GM12872 (cell line): Measurements from ENCODE around the gene OSBPL6.

Experiments
- CTCF ChIP-seq: IDR thresholded peaks from 3 replicates; pipeline ENCODE4 v1.5.1; 2011; ENCODE audit warnings: low read depth, mild to moderate bottlenecking, low read length, moderate library complexity; ENCODE audit not compliant: insufficient read depth

The OSBPL6 gene

DNA sequence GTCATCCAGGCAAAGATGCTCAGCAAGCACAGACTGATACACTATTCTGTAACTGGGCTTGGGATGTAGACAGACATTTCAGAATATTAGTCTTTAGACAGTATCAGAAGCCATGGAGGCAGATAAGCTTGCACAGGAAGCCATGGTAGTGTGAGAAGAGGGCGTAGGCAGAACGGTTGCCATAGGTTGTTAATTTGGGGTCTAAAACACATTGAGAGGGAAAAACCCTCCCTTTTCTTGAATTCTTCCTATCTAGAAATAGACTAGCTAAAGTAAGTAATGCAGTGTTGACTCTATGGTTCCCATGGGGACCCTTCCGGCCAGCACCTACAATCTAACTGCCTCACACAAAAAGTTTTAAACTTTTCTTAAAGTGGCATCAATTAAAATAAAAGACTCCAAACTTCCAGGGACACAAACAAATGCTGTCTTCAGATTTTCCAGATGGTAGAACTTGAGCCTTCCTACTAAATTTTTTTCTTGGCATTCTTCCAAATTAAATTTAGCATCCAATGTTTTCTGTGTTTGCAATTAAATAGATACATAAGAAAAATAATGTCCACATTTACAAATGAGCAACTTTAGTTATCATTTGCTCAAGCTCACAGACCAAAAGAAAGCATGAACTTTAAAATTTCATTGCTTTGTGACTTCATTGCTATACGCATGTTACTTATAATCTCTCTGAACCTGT lies 254.8 kb downstream of the OSBPL6 start:
- no peak for TF ChIP-seq CTCF

GRCh38 chr2:178449700-178450523 lies 255.6 kb downstream of the OSBPL6 start:
- TF ChIP-seq CTCF: no peak

DNA sequence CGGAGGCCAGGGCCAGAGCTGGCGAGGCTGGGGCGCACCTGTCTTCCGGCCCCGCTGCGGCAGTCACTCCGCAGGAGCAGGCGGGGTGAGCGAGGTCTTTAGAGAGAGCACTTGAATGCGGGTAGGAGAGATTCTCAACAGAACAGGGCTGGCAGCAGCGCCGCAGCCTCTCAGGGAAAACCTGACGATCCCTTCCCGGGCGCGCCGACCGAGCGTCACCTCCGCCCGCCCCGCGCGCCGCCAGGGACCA lies 256.1 kb downstream of the OSBPL6 start:
- no peak for TF ChIP-seq CTCF

DNA sequence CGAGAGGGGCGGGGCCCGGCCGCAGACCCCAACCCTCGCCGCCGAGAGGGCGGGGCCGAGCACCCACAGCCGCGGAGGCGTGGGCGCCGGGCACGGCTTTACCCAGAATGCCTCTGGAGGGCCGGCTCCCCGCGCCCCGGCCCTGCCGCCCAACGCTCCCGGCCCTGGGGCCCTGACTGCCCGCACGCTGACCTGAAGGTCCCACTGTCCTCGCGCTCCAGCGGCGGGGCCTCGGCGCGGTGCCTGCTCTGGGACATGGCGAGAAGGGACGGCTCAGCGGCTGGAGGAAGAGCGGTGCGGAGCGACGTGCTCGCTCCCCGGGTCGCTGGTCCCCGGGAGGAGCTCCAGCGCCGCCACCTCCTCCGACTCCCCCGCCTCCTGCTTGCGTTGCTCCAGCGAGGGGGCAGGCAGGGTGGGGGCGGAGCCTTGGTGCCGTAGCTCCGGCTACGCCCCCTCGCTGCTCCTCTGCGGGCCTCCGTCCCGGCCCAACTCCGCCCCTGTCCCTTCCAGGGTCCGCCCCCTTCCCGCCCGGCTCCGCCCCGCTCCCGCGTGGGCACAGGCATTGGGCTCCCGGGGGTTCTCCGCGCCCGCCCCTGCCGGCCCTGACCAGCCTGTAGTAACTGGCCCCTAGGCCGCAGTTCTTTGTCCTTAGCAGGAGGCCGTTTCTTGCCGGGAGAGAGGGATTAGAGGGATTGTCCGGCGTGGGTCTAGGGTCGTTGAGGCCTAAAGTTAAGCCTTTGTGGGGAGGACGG lies 256.6 kb downstream of the OSBPL6 start, which contains the start of the genes PJVK and PRKRA:
Gene PJVK (plus strand): TSS at position 605 of the 752 bp plus-strand sequence. CDS start 2,032 bp downstream, outside the sequence.
Gene PRKRA (minus strand): TSS at position 402 of the 752 bp plus-strand sequence. CDS start 145 bp downstream, at position 257.
- TF ChIP-seq CTCF: no peak

- no peak for TF ChIP-seq CTCF
Measured at GRCh38 chr2:178452334-178452733, 258.0 kb downstream of the OSBPL6 start.
